GM12878 (cell line): ENCODE measurements around the gene VIT. TPM values are rescaled to one million over a fixed set of nuclear protein-coding genes. Genes with fewer than 3 reads are reported as not detected.

Source experiments
- ATAC-seq: fragments of 200-7000 bp; cut with Tn5 transposase; 3 replicates; pipeline ENCODE4 v1.9.1; 2020; ENCODE audit warnings: mild to moderate bottlenecking, moderate library complexity
- BruUV-seq: library from RNA; stranded (reverse); fragments of 400-500 nt; replicated peaks from 2 replicates; lab custom pipeline; 2021; lab: Mats Ljungman, UMichigan
- CTCF ChIA-PET: fragments of 300-600 bp; sonication (Branson Sonifier 250); formaldehyde crosslinking; extraction: SDS; loops from one replicate; lab custom pipeline; 2021; ENCODE audit warnings: inconsistent platforms; lab: Yijun Ruan, JAX
- POLR2A ChIA-PET: fragments of 350-600 bp; formaldehyde crosslinking; extraction: SDS; loops from one replicate; lab custom pipeline; 2021; ENCODE audit warnings: inconsistent platforms; lab: Charles Lee
- RAD21 ChIA-PET: fragments of 300-600 bp; sonication (Branson Sonifier 250); formaldehyde crosslinking; loops from one replicate; lab custom pipeline; 2023; ENCODE audit warnings: antibody characterized with exemption; ENCODE audit not compliant: unreplicated experiment; lab: Charles Lee
- SMC1A ChIA-PET: fragments of 300-600 bp; sonication (Branson Sonifier 250); formaldehyde crosslinking; loops from one replicate; lab custom pipeline; 2023; ENCODE audit not compliant: unreplicated experiment, uncharacterized antibody; lab: Charles Lee
- DNase-seq: peaks from one replicate; pipeline ENCODE4 v3.0.0-alpha.2; 2011; ENCODE audit warnings: low read depth, low spot score
- FAIRE-seq: peaks from 3 replicates; lab custom pipeline; 2011; peaks lifted over from hg19 to GRCh38; lab: Jason Lieb, UNC
- H2AFZ ChIP-seq: 2 replicates; pipeline ENCODE4 v1.6.0; 2011; ENCODE audit warnings: low read depth, low read length, control low read depth; ENCODE audit not compliant: control insufficient read depth
- H3K27ac ChIP-seq: 2 replicates; pipeline ENCODE4 v1.5.1; 2011; ENCODE audit warnings: control low read depth; ENCODE audit not compliant: control insufficient read depth, insufficient read depth
- H3K27me3 ChIP-seq, 2 experiments: replicated peaks in 1 of 2; 2 replicates each; pipeline versions ENCODE4 v1.6.0 to v1.6.1; 2011; ENCODE audit warnings: low read length in 1 of 2; ENCODE audit not compliant: control insufficient read depth in 2 of 2, insufficient read depth in 2 of 2
- H3K36me3 ChIP-seq, 2 experiments: 2 replicates each; pipeline ENCODE4 v1.5.1; 2011; ENCODE audit warnings: low read length in 1 of 2; ENCODE audit not compliant: control insufficient read depth in 2 of 2, insufficient read depth in 2 of 2
- H3K4me1 ChIP-seq: 2 replicates; pipeline ENCODE4 v1.6.1; 2011; ENCODE audit warnings: mild to moderate bottlenecking, low read length, moderate library complexity, mixed read lengths; ENCODE audit not compliant: control insufficient read depth, insufficient read depth
- H3K4me2 ChIP-seq: 2 replicates; pipeline ENCODE4 v1.6.0; 2011; ENCODE audit warnings: control low read depth; ENCODE audit not compliant: control insufficient read depth, insufficient read depth
- H3K4me3 ChIP-seq: fragments of 200-600 bp; sonication (generic); 2 replicates; pipeline ENCODE4 v1.5.1; 2016
- H3K79me2 ChIP-seq: 2 replicates; pipeline ENCODE4 v1.6.0; 2011; ENCODE audit warnings: low read length; ENCODE audit not compliant: control insufficient read depth, insufficient read depth
- H3K9ac ChIP-seq: 2 replicates; pipeline ENCODE4 v1.8.0; 2011; ENCODE audit warnings: low read length, control low read depth, mixed read lengths; ENCODE audit not compliant: control insufficient read depth, insufficient read depth
- H3K9me3 ChIP-seq: replicated peaks from 3 replicates; pipeline ENCODE4 v1.5.1; 2011; ENCODE audit warnings: mild to moderate bottlenecking, low read length; ENCODE audit not compliant: control insufficient read depth, insufficient read depth
- H4K20me1 ChIP-seq: 2 replicates; pipeline ENCODE4 v1.6.0; 2011; ENCODE audit not compliant: control insufficient read depth, insufficient read depth
- BCL11A ChIP-seq: IDR thresholded peaks from 2 replicates; pipeline ENCODE4 v1.6.1; 2011; ENCODE audit warnings: low read depth, low read length
- EP300 ChIP-seq, 2 experiments: fragments of 150-350 bp in 1 of 2; IDR thresholded peaks; 2 replicates each; pipeline ENCODE4 v1.6.1; 2011 to 2012; ENCODE audit warnings: low read depth in 2 of 2, low read length in 2 of 2, borderline replicate concordance in 1 of 2, improper control_type of control experiment in 1 of 2, inconsistent platforms in 1 of 2; ENCODE audit not compliant: control insufficient read depth in 1 of 2
- EZH2 ChIP-seq: IDR thresholded peaks from 2 replicates; pipeline ENCODE4 v1.6.1; 2012; ENCODE audit warnings: low read depth, mild to moderate bottlenecking, control low read depth, inconsistent platforms, low read length, borderline replicate concordance; ENCODE audit not compliant: control insufficient read depth
- KDM1A ChIP-seq: fragments of 200-600 bp; sonication (generic); IDR thresholded peaks from 2 replicates; pipeline ENCODE4 v1.6.1; 2016; ENCODE audit warnings: borderline replicate concordance
- MTA2 ChIP-seq: fragments of 450-650 bp; IDR thresholded peaks from 2 replicates; pipeline ENCODE4 v1.6.1; 2016; ENCODE audit warnings: low read depth, mild to moderate bottlenecking, moderate library complexity
- WGBS: methylation state at CpG from one replicate; pipeline ENCODE4 v1.1.6; 2016; ENCODE audit warnings: low lambda C conversion rate; ENCODE audit not compliant: insufficient replicate concordance, insufficient coverage; ENCODE audit errors: missing lambda C conversion rate; 5-methylcytosine and 5-hydroxymethylcytosine counted together
- in situ Hi-C: fragments of 300-500 bp; cut with MboI; formaldehyde crosslinking; loops from 9 replicates; pipeline ENCODE4 v1.14.3; 2018; ENCODE audit warnings: mixed read lengths
- intact Hi-C: fragments of 100-400 bp; cut with micrococcal nuclease; formaldehyde crosslinking; loops from one replicate; pipeline ENCODE4 v1.14.2; 2022; ENCODE audit not compliant: unreplicated experiment
- polyA plus RNA-seq, 11 experiments: library from polyadenylated mRNA; depleted of rRNA in 4 of 11; unstranded in 6 of 11; stranded (reverse) in 5 of 11; fragments of >200 nt; fragmentation: Nextera tagmentation in 4 of 11; fragmentation: Illumina TruSeq in 1 of 11; extraction: Ambion mirVana in 4 of 11; extraction: Trizol in 1 of 11; gene quantifications; 1 replicate in 1 of 11; 2 replicates in 10 of 11; pipeline versions ENCODE4 v1.2.1 to v1.2.3, GENCODE V29; 2011 to 2016; ENCODE audit warnings: inconsistent platforms in 2 of 11, missing spikeins in 2 of 11, low read depth in 1 of 11
- total RNA-seq, 4 experiments: library from RNA; depleted of rRNA in 3 of 4; stranded (reverse); fragments of >200 nt in 3 of 4; fragmentation: Illumina TruSeq in 1 of 4; extraction: Trizol in 1 of 4; gene quantifications; 2 replicates each; pipeline versions ENCODE4 v1.2.1 to v1.2.3, GENCODE V29; 2013 to 2021
- TF ChIP-seq, protein P1 (sequence below): fragments of 450-650 bp; IDR thresholded peaks from 2 replicates; pipeline ENCODE4 v1.6.1; 2014; ENCODE audit warnings: mild to moderate bottlenecking

VIT gene
- total and polyA plus RNA-seq, 10 of the 15 experiments (the other 5 are each of a cell fraction or from before 2014, with no cell fraction given) = 0.05 to 0.14 TPM; not detected in 8

DNA sequence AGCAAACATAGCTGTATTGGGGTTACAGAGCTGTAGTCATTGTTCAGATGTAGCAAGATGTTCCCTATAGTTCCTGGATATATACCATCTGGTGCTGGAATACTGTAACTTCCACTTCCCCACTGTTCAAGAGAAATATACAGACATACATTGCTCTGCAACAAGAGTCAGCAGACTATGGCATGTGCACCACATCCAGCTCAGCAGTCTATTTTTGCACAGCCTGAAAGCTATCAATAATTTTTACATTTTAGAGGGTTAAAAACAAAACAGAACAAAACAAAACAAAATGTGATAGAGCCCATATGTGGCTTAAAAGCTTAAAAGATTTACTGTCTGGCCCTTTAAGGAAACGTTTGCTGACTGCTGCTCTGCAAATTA, 31.8 kb upstream of the VIT start:
- Histone ChIP-seq H3K4me2 (no peak overlapping the region), H4K20me1 (no peaks in the 10 kb centered on the region), H3K27me3 (peaks cover 2 to 4% of the 10 kb centered on the region in 2 experiments; a peak in 2 of 4 replicates), H3K36me3 (no peaks in the 10 kb centered on the region), H3K9ac (no peak overlapping the region), H3K4me1 (no peaks in the 10 kb centered on the region), H3K9me3 (no peaks in the 10 kb centered on the region), H3K4me3 (no peak overlapping the region), H2AFZ (no peak overlapping the region), H3K27ac (no peak overlapping the region), H3K79me2 (no peaks in the 10 kb centered on the region)
- WGBS = 0% methylated on average over 1 of the region's 1 CpG
- no peak for TF ChIP-seq KDM1A
- no peak for TF ChIP-seq EP300 (IDR thresholded peaks at IDR 0.05; ENCODE audit: borderline replicate concordance in 1 of 2, control insufficient read depth in 1 of 2, low read depth in 2 of 2, low read length in 2 of 2)
- TF ChIP-seq, protein P1, sequence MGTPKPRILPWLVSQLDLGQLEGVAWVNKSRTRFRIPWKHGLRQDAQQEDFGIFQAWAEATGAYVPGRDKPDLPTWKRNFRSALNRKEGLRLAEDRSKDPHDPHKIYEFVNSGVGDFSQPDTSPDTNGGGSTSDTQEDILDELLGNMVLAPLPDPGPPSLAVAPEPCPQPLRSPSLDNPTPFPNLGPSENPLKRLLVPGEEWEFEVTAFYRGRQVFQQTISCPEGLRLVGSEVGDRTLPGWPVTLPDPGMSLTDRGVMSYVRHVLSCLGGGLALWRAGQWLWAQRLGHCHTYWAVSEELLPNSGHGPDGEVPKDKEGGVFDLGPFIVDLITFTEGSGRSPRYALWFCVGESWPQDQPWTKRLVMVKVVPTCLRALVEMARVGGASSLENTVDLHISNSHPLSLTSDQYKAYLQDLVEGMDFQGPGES = no peak
- no peak for TF ChIP-seq MTA2
- TF ChIP-seq BCL11A = no peak
- TF ChIP-seq EZH2 = no peak
- in situ Hi-C loops = loop anchor here (5.0 kb wide), 1 partner anchor 312 kb away; no protein-coding TSS in a partner anchor
- POLR2A ChIA-PET = interaction anchor here (1.2 kb wide), 1 partner anchor 312 kb away, joined by 3 read pairs; no protein-coding TSS in a partner anchor
- RAD21 ChIA-PET = interaction anchor here (0.7 to 3.1 kb wide), 6 partner anchors 13 to 693 kb away, joined by 3 to 23 read pairs (median 3); no protein-coding TSS in a partner anchor
- FAIRE-seq (no peak), DNase-seq (no peak), ATAC-seq (no peak)
- SMC1A ChIA-PET = interaction anchor here (0.7 to 2.7 kb wide), 11 partner anchors 8 to 886 kb away, joined by 3 to 16 read pairs (median 4); no protein-coding TSS in a partner anchor
- CTCF ChIA-PET = interaction anchor here (0.6 to 3.5 kb wide), 39 partner anchors 8 to 858 kb away, joined by 3 to 44 read pairs (median 4); partner anchors contain the start of gene CRIM1
- intact Hi-C loops = loop anchor here (1.0 to 10.0 kb wide), 4 partner anchors 157 to 770 kb away; no protein-coding TSS in a partner anchor
- no TSS peak for BruUV-seq
